HEK293 (cell line): ENCODE measurements around the gene BUB1B.

Experiments used
- CTCF ChIA-PET: fragments of 350-600 bp; formaldehyde crosslinking; extraction: SDS; loops from one replicate; lab custom pipeline; 2021; ENCODE audit warnings: antibody characterized with exemption; lab: Yijun Ruan, JAX
- POLR2A ChIA-PET: fragments of 300-600 bp; formaldehyde crosslinking; extraction: SDS; loops from one replicate; lab custom pipeline; 2020; ENCODE audit warnings: antibody characterized with exemption, inconsistent platforms; lab: Yijun Ruan, JAX
- H3K27ac ChIP-seq: fragments of 200-500 bp; sonication (Bioruptor generic); 2 replicates; pipeline ENCODE4 v1.5.1; 2014; ENCODE audit warnings: low read depth, low read length, control low read depth, inconsistent platforms; ENCODE audit errors: extremely low read depth
- H3K36me3 ChIP-seq, 2 experiments: fragments of 200-500 bp in 1 of 2; sonication (Bioruptor generic) in 1 of 2; 1 replicate in 1 of 2; 2 replicates in 1 of 2; pipeline ENCODE4 v1.5.1; 2014 to 2017; ENCODE audit warnings: inconsistent platforms in 2 of 2, low read length in 2 of 2; ENCODE audit not compliant: control insufficient read depth in 2 of 2, insufficient read depth in 1 of 2
- H3K4me1 ChIP-seq: fragments of 200-500 bp; sonication (Bioruptor generic); 2 replicates; pipeline ENCODE4 v1.5.1; 2014; ENCODE audit warnings: mild to moderate bottlenecking, low read length, inconsistent platforms; ENCODE audit not compliant: control insufficient read depth, insufficient read depth
- H3K4me3 ChIP-seq: 2 replicates; pipeline ENCODE4 v1.5.1; 2011; ENCODE audit warnings: low read depth, mild to moderate bottlenecking, control low read depth, low read length, moderate library complexity
- H3K9me3 ChIP-seq: fragments of 200-500 bp; sonication (Bioruptor generic); 2 replicates; pipeline ENCODE4 v1.5.1; 2014; ENCODE audit warnings: low read depth, low read length, inconsistent platforms; ENCODE audit not compliant: control insufficient read depth, insufficient read depth
- ELK4 ChIP-seq: IDR thresholded peaks from 2 replicates; pipeline ENCODE4 v1.6.1; 2011; ENCODE audit warnings: mild to moderate bottlenecking, low read depth, low read length, borderline replicate concordance
- GLIS1 ChIP-seq: fragments of 450-650 bp; formaldehyde crosslinking; IDR thresholded peaks from 2 replicates; pipeline ENCODE4 v1.5.1; 2016; ENCODE audit warnings: missing biosample characterization, missing genetic modification characterization
- KLF1 ChIP-seq: fragments of 450-650 bp; formaldehyde crosslinking; IDR thresholded peaks from 2 replicates; pipeline ENCODE4 v1.5.1; 2016; ENCODE audit warnings: missing biosample characterization, missing genetic modification characterization
- KLF10 ChIP-seq: fragments of 450-650 bp; IDR thresholded peaks from 2 replicates; pipeline ENCODE4 v1.5.1; 2018; ENCODE audit warnings: missing biosample characterization, mild to moderate bottlenecking, missing genetic modification characterization
- KLF9 ChIP-seq: fragments of 450-650 bp; formaldehyde crosslinking; IDR thresholded peaks from 2 replicates; pipeline ENCODE4 v1.5.1; 2016; ENCODE audit warnings: missing biosample characterization, missing genetic modification characterization, low read depth
- OSR2 ChIP-seq: fragments of 450-650 bp; formaldehyde crosslinking; IDR thresholded peaks from 2 replicates; pipeline ENCODE4 v1.5.1; 2016; ENCODE audit warnings: missing biosample characterization, missing genetic modification characterization
- ZBTB11 ChIP-seq: fragments of 450-650 bp; formaldehyde crosslinking; conservative IDR thresholded peaks from 2 replicates; pipeline ENCODE4 v1.5.1; 2016; ENCODE audit warnings: low read depth, missing biosample characterization, missing genetic modification characterization
- ZBTB6 ChIP-seq: fragments of 450-650 bp; formaldehyde crosslinking; IDR thresholded peaks from 2 replicates; pipeline ENCODE4 v1.5.1; 2017; ENCODE audit warnings: missing biosample characterization, missing genetic modification characterization
- ZIC2 ChIP-seq: fragments of 450-650 bp; formaldehyde crosslinking; IDR thresholded peaks from 2 replicates; pipeline ENCODE4 v1.5.1; 2016; ENCODE audit warnings: missing biosample characterization, missing genetic modification characterization
- ZNF514 ChIP-seq: fragments of 450-650 bp; formaldehyde crosslinking; IDR thresholded peaks from 2 replicates; pipeline ENCODE4 v1.5.1; 2016; ENCODE audit warnings: missing biosample characterization, missing genetic modification characterization
- ZNF549 ChIP-seq: fragments of 450-650 bp; IDR thresholded peaks from 2 replicates; pipeline ENCODE4 v1.5.1; 2018; ENCODE audit warnings: missing biosample characterization, missing genetic modification characterization, mild to moderate bottlenecking, inconsistent platforms, moderate library complexity
- ZNF571 ChIP-seq: fragments of 450-650 bp; formaldehyde crosslinking; IDR thresholded peaks from 2 replicates; pipeline ENCODE4 v1.5.0; 2017; ENCODE audit warnings: missing biosample characterization, missing genetic modification characterization
- ZNF600 ChIP-seq: fragments of 450-650 bp; formaldehyde crosslinking; IDR thresholded peaks from 2 replicates; pipeline ENCODE4 v1.5.1; 2016; ENCODE audit warnings: missing biosample characterization, missing genetic modification characterization
- ZNF776 ChIP-seq: fragments of 450-650 bp; formaldehyde crosslinking; IDR thresholded peaks from 2 replicates; pipeline ENCODE4 v1.5.0; 2017; ENCODE audit warnings: missing biosample characterization, missing genetic modification characterization, borderline replicate concordance
- TF ChIP-seq, protein P1 (sequence below): fragments of 450-650 bp; formaldehyde crosslinking; IDR thresholded peaks from 2 replicates; pipeline ENCODE4 v1.5.1; 2016; ENCODE audit warnings: missing biosample characterization, missing genetic modification characterization

BUB1B gene

GRCh38 chr15:40264321-40265153, 103.7 kb downstream of the BUB1B start:
- TF ChIP-seq OSR2 (tag by site-specific recombination) (peak; percentile 67; the same call in 1 of the 2 replicates), KLF9 (tag by site-specific recombination) (0 out of 2 replicates have a peak, but pooled peaks have one; percentile 25), ZIC2 (tag by site-specific recombination) (peak; percentile 44), ZBTB11 (tag by site-specific recombination) (no peak), ZNF514 (tag by site-specific recombination) (no peak), KLF10 (tag by site-specific recombination) (peak; percentile 86), ZNF600 (tag by site-specific recombination) (peak; percentile 61; the same call in 1 of the 2 replicates), GLIS1 (tag by site-specific recombination) (peak; percentile 54; the same call in 1 of the 2 replicates)
- H3K36me3 ChIP-seq, result no peaks in the 10 kb centered on the region
- no peak overlapping the region; the same call in 1 of the 2 replicates for H3K27ac ChIP-seq
- peaks cover 22% of the 10 kb centered on the region for H3K4me1 ChIP-seq
- no peak overlapping the region for H3K4me3 ChIP-seq
- no peaks in the 10 kb centered on the region for H3K9me3 ChIP-seq
- ChIA-PET CTCF (interaction anchor here (0.8 to 4.9 kb wide), 4 partner anchors 9 to 47 kb away, joined by 3 to 66 read pairs (median 4); no protein-coding TSS in a partner anchor), POLR2A (no interaction called here)

DNA sequence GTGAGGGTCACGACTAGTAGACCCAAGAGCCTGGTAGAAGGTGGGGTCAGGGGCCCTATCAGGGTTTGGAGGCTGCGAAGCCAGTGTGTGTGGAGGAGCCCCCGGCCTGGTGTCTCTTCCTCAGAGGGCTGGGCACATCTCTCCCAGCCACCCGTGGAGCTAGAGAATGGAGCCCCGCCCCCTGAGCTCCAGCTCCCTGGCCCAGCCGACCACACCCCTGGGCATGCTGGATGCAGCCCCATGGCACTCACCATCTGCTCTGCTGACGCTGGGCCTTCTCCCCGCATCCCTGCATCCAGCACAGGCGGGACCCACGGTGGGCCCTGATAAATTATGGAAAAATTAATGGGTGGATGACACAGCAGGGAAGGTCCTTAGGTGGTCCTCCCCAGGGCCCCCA, 104.5 kb downstream of the BUB1B start:
- peak; percentile 44; the same call in 1 of the 2 replicates for TF ChIP-seq KLF9 (tag by site-specific recombination)
- TF ChIP-seq, protein P1, sequence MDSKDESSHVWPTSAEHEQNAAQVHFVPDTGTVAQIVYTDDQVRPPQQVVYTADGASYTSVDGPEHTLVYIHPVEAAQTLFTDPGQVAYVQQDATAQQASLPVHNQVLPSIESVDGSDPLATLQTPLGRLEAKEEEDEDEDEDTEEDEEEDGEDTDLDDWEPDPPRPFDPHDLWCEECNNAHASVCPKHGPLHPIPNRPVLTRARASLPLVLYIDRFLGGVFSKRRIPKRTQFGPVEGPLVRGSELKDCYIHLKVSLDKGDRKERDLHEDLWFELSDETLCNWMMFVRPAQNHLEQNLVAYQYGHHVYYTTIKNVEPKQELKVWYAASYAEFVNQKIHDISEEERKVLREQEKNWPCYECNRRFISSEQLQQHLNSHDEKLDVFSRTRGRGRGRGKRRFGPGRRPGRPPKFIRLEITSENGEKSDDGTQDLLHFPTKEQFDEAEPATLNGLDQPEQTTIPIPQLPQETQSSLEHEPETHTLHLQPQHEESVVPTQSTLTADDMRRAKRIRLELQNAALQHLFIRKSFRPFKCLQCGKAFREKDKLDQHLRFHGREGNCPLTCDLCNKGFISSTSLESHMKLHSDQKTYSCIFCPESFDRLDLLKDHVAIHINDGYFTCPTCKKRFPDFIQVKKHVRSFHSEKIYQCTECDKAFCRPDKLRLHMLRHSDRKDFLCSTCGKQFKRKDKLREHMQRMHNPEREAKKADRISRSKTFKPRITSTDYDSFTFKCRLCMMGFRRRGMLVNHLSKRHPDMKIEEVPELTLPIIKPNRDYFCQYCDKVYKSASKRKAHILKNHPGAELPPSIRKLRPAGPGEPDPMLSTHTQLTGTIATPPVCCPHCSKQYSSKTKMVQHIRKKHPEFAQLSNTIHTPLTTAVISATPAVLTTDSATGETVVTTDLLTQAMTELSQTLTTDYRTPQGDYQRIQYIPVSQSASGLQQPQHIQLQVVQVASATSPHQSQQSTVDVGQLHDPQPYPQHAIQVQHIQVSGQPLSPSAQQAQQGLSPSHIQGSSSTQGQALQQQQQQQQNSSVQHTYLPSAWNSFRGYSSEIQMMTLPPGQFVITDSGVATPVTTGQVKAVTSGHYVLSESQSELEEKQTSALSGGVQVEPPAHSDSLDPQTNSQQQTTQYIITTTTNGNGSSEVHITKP (tag by site-specific recombination), result peak; percentile 85
- peak; percentile 62 for TF ChIP-seq KLF1 (tag by site-specific recombination)
- TF ChIP-seq ZNF776, result no peak
- no peak for TF ChIP-seq ELK4
- no peak for TF ChIP-seq ZNF549 (tag by site-specific recombination)
- no peak for TF ChIP-seq ZNF571 (tag by site-specific recombination)
- TF ChIP-seq ZBTB6 (tag by site-specific recombination), result peak; percentile 16; the same call in 1 of the 2 replicates
- ChIA-PET CTCF (interaction anchor here (1.0 to 4.9 kb wide), 3 partner anchors 9 to 48 kb away, joined by 3 to 66 read pairs (median 4); no protein-coding TSS in a partner anchor), POLR2A (no interaction called here)
- Histone ChIP-seq H3K27ac (no peak overlapping the region), H3K9me3 (no peaks in the 10 kb centered on the region), H3K36me3 (no peaks in the 10 kb centered on the region), H3K4me1 (peaks cover 22% of the 10 kb centered on the region), H3K4me3 (no peak overlapping the region)
